NCI-H226 (cell line): ENCODE data around the gene TXLNB.
"Not testable (repeated sequence)": the region's sequence is repeated elsewhere in the genome, so short reads cannot be mapped to it uniquely, and the experiment has no call there.

Experiments
- DNase-seq: peaks from one replicate; pipeline ENCODE4 v3.0.0-alpha.2; 2015

TXLNB gene

GRCh38 chr6:139308936-139309603 is 17.3 kb upstream of the TXLNB start:
- DNase-seq, result peak; percentile 63

- no peak for DNase-seq
These were observed 16.6 kb upstream of the TXLNB start for GRCh38 chr6:139308286-139308916.

GRCh38 chr6:139306291-139306981 is 14.6 kb upstream of the TXLNB start:
- DNase-seq, result no peak

GRCh38 chr6:139303185-139303584 is 11.4 kb upstream of the TXLNB start:
- DNase-seq, result no peak

- DNase-seq, result no peak
These were observed 6.1 kb upstream of the TXLNB start for GRCh38 chr6:139297921-139298320.

- DNase-seq, result no peak
These were observed 5.1 kb upstream of the TXLNB start for GRCh38 chr6:139296927-139297326.

- no peak for DNase-seq
These were observed 4.1 kb upstream of the TXLNB start for GRCh38 chr6:139295901-139296300.

GRCh38 chr6:139294090-139294489 is 2.3 kb upstream of the TXLNB start:
- no peak for DNase-seq

- not testable (repeated sequence) for DNase-seq
These were observed 1.4 kb upstream of the TXLNB start for GRCh38 chr6:139293230-139293629.

- DNase-seq, result no peak
These were observed 949 bp downstream of the TXLNB start for GRCh38 chr6:139290787-139291311.

- no peak for DNase-seq
These were observed 2.6 kb downstream of the TXLNB start for GRCh38 chr6:139289233-139289632.

GRCh38 chr6:139288496-139289040 is 3.2 kb downstream of the TXLNB start:
- DNase-seq, result no peak

- DNase-seq, result no peak
These were observed 3.9 kb downstream of the TXLNB start for GRCh38 chr6:139287868-139288267.

- DNase-seq, result not testable (repeated sequence)
These were observed 5.4 kb downstream of the TXLNB start for GRCh38 chr6:139286438-139286837.

GRCh38 chr6:139285590-139285989 is 6.2 kb downstream of the TXLNB start:
- no peak for DNase-seq

GRCh38 chr6:139284789-139285188 is 7.0 kb downstream of the TXLNB start:
- no peak for DNase-seq

- no peak for DNase-seq
These were observed 9.1 kb downstream of the TXLNB start for GRCh38 chr6:139282684-139283083.

GRCh38 chr6:139278190-139278589 is 13.6 kb downstream of the TXLNB start:
- DNase-seq, result peak; percentile 60

- DNase-seq, result no peak
These were observed 14.2 kb downstream of the TXLNB start for GRCh38 chr6:139277587-139277986.

- no peak for DNase-seq
These were observed 14.6 kb downstream of the TXLNB start for GRCh38 chr6:139277161-139277560.

- DNase-seq, result no peak
These were observed 16.3 kb downstream of the TXLNB start for GRCh38 chr6:139275279-139276055.

- no peak for DNase-seq
These were observed 20.7 kb downstream of the TXLNB start for GRCh38 chr6:139271056-139271455.

GRCh38 chr6:139270249-139270648 is 21.5 kb downstream of the TXLNB start:
- no peak for DNase-seq
